SIG-M5 treated with dmso at 0.1 percent for 504 hours (cell line): ENCODE data around the gene RNF145.

ENCODE experiments used
- DNase-seq: peaks from one replicate; lab custom pipeline; 2025; ENCODE audit not compliant: unreplicated experiment; lab: John Stamatoyannopoulos, UW

The RNF145 gene

GRCh38 chr5:159218595-159219023 lies 9.3 kb upstream of the RNF145 start:
- DNase-seq = no peak

- DNase-seq = no peak
These were observed 7.9 kb upstream of the RNF145 start for GRCh38 chr5:159217236-159217635.

GRCh38 chr5:159216454-159216853 lies 7.1 kb upstream of the RNF145 start:
- DNase-seq = no peak

GRCh38 chr5:159215886-159216285 lies 6.5 kb upstream of the RNF145 start:
- DNase-seq = no peak

- DNase-seq = no peak
These were observed 5.3 kb upstream of the RNF145 start for GRCh38 chr5:159214486-159215271.

GRCh38 chr5:159212657-159213462 lies 3.5 kb upstream of the RNF145 start:
- DNase-seq = peak; percentile 55

GRCh38 chr5:159211729-159212174 lies 2.4 kb upstream of the RNF145 start:
- peak; percentile 49 for DNase-seq

GRCh38 chr5:159210846-159211245 lies 1.5 kb upstream of the RNF145 start:
- DNase-seq = no peak

GRCh38 chr5:159210210-159210661 lies 883 bp upstream of the RNF145 start:
- peak; percentile 95 for DNase-seq

- DNase-seq = peak; percentile 29
These were observed 577 bp downstream of the RNF145 start for GRCh38 chr5:159208514-159209437.

GRCh38 chr5:159207686-159208513 lies 1.5 kb downstream of the RNF145 start:
- peak; percentile 88 for DNase-seq

GRCh38 chr5:159207222-159207685 lies 2.1 kb downstream of the RNF145 start:
- no peak for DNase-seq

GRCh38 chr5:159206818-159207217 lies 2.5 kb downstream of the RNF145 start:
- DNase-seq = no peak

- DNase-seq = no peak
These were observed 3.0 kb downstream of the RNF145 start for GRCh38 chr5:159206368-159206767.

- DNase-seq = no peak
These were observed 6.0 kb downstream of the RNF145 start for GRCh38 chr5:159203351-159203750.

GRCh38 chr5:159202151-159202550 lies 7.2 kb downstream of the RNF145 start:
- no peak for DNase-seq

GRCh38 chr5:159199780-159200179 lies 9.6 kb downstream of the RNF145 start:
- DNase-seq = no peak

GRCh38 chr5:159199225-159199624 lies 10.1 kb downstream of the RNF145 start:
- no peak for DNase-seq

- peak; percentile 70 for DNase-seq
These were observed 11.0 kb downstream of the RNF145 start for GRCh38 chr5:159198063-159199036.
